22Rv1 (cell line): ENCODE results near the gene DCUN1D2.

ENCODE experiments used
- ZFX ChIP-seq: fragments of 450-650 bp; IDR thresholded peaks from 2 replicates; pipeline ENCODE4 v1.6.1; 2017; ENCODE audit warnings: antibody characterized with exemption, borderline replicate concordance
- TF ChIP-seq, protein P1 (sequence below): fragments of 450-650 bp; IDR thresholded peaks from 2 replicates; pipeline ENCODE4 v1.5.1; 2017; ENCODE audit warnings: mild to moderate bottlenecking

DNA sequence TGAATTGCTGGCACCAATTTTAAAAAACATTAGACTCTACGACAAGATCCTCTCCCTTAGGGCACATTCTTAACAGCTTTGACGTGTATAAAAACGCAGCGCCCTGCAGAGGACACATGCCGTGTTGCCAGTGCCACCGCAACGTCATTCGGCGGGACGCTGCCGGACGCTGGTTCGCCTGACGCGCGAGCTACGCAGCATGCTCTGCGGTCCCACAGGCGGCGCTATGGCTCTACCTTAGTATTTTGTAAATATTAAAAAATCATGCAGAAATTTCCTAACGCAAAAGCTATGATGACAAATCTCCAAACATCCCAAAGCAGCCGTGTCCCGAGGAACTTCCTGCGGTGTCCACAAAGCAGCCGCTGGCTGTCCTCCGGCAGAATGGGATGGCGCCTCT lies 33.0 kb downstream of the DCUN1D2 start:
- TF ChIP-seq, protein P1, sequence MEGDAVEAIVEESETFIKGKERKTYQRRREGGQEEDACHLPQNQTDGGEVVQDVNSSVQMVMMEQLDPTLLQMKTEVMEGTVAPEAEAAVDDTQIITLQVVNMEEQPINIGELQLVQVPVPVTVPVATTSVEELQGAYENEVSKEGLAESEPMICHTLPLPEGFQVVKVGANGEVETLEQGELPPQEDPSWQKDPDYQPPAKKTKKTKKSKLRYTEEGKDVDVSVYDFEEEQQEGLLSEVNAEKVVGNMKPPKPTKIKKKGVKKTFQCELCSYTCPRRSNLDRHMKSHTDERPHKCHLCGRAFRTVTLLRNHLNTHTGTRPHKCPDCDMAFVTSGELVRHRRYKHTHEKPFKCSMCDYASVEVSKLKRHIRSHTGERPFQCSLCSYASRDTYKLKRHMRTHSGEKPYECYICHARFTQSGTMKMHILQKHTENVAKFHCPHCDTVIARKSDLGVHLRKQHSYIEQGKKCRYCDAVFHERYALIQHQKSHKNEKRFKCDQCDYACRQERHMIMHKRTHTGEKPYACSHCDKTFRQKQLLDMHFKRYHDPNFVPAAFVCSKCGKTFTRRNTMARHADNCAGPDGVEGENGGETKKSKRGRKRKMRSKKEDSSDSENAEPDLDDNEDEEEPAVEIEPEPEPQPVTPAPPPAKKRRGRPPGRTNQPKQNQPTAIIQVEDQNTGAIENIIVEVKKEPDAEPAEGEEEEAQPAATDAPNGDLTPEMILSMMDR, result no peak
- no peak for TF ChIP-seq ZFX
